ENCODE results near the gene SOCS7.

The SOCS7 gene

DNA sequence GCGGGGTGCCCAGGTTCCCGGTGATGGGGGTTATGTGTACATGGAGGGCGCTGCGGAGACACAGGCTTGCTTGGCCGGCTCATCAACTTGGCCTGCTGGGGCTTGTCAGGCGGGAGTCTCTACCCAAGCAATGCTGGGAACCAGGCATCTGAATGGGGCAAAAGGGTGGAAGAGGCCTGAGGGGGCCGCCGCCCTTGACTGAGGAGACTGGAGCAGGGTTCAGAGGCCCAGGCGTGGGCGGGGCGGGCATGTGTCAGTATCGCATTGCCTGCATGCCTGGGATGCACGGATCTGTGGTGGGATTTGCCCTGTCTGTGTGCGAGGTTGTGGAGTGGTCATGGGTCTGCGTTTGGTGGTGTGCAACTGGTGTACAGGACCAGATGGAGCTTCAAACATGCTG, 97.7 kb downstream of the SOCS7 start:
- Histone ChIP-seq H2AK5ac (ENCODE audit: low read length, severe bottlenecking) (peak overlapping the region; percentile 61), H3K18ac (ENCODE audit: low read depth in 1 of 2, low read length in 2 of 2) (peak overlapping the region; percentile 65 to 94), H3K4me1 (ENCODE audit: control insufficient read depth, insufficient read depth, low read depth, low read length) (peaks cover 57% of the 10 kb centered on the region), H3K4ac (ENCODE audit: low read depth in 1 of 2, low read length in 2 of 2) (peak overlapping the region; percentile 62 to 71), H3K79me1 (replicated peaks; ENCODE audit: low read length, poor library complexity, severe bottlenecking) (no peaks in the 10 kb centered on the region), H3K36me3 (ENCODE audit: control insufficient read depth in 1 of 2, insufficient read depth in 2 of 2, low read depth in 1 of 2, low read length in 2 of 2) (peaks cover 0 to 10% of the 10 kb centered on the region in 2 experiments), H3K27me3 (ENCODE audit: control insufficient read depth in 1 of 2, insufficient read depth in 1 of 2, low read length in 2 of 2) (no peaks in the 10 kb centered on the region), H3K9ac (ENCODE audit: low read length) (no peak overlapping the region), H3K23ac (ENCODE audit: low read length in 2 of 2) (peak overlapping the region in 1 of 2 experiments; percentile 77), H2BK120ac (ENCODE audit: low read depth, low read length) (peak overlapping the region; percentile 74), H3K4me3 (ENCODE audit: insufficient read depth in 1 of 2, low read depth in 1 of 2, low read length in 2 of 2) (no peak overlapping the region), H3K27ac (ENCODE audit: low read length, poor library complexity, severe bottlenecking) (peak overlapping the region; percentile 94), H3K14ac (ENCODE audit: low read length in 2 of 2) (peak overlapping the region in 1 of 2 experiments; percentile 29), H2BK5ac (ENCODE audit: low read depth, low read length, poor library complexity, severe bottlenecking) (peak overlapping the region; percentile 0), H4K8ac (ENCODE audit: low read length) (peak overlapping the region; percentile 70), H2AFZ (ENCODE audit: low read depth, low read length) (no peak overlapping the region), H2BK12ac (ENCODE audit: low read length in 2 of 2) (peak overlapping the region; percentile 60 to 69), H4K91ac (ENCODE audit: low read length) (peak overlapping the region; percentile 53), H2BK15ac (ENCODE audit: low read depth, poor library complexity, severe bottlenecking) (peak overlapping the region; percentile 71), H3K9me3 (ENCODE audit: control insufficient read depth, low read length) (no peaks in the 10 kb centered on the region), H3K4me2 (ENCODE audit: low read length, poor library complexity, severe bottlenecking) (no peak overlapping the region)
- 53% methylated on average over 15 of the region's 15 CpGs for WGBS
- DNase-seq, result peak; percentile 49

DNA sequence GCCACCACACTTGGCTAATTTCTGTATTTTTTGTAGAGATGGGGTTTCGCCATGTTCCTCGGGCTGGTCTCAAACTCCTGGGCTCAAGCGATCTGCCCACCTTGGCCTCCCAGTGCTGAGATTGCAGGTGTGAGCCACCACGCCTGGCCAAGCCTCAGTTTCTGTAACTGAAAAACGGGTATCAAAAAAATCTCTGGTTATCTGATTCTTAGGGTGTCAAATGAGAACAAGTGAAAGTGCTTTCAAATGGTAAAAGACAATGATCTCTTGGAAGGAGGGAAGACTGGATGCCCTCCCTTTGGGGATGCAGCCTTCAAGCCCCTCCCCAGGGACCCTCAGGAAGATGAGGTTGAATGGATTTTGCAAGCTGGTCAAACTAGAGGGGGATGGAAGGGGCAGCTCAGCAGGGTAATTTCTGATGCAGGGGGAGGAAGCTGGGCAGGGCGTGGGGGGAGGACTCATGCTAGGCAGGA, 98.9 kb downstream of the SOCS7 start:
- peak; percentile 72 for DNase-seq
- H2BK5ac ChIP-seq (ENCODE audit: low read depth, low read length, poor library complexity, severe bottlenecking), result peak overlapping the region; percentile 90
- 42% methylated on average over 5 of the region's 6 CpGs for WGBS

GRCh38 chr17:38451030-38451839, 99.6 kb downstream of the SOCS7 start:
- peak overlapping the region; percentile 94 for H3K27ac ChIP-seq (ENCODE audit: low read length, poor library complexity, severe bottlenecking)
- H3K27me3 ChIP-seq (ENCODE audit: control insufficient read depth in 1 of 2, insufficient read depth in 1 of 2, low read length in 2 of 2), result no peaks in the 10 kb centered on the region
- peak overlapping the region in 1 of 2 experiments; percentile 86 for H3K14ac ChIP-seq (ENCODE audit: low read length in 2 of 2)
- peak overlapping the region; percentile 60 for H3K4me2 ChIP-seq (ENCODE audit: low read length, poor library complexity, severe bottlenecking)
- H3K4me1 ChIP-seq (ENCODE audit: control insufficient read depth, insufficient read depth, low read depth, low read length), result peaks cover 72% of the 10 kb centered on the region
- H3K36me3 ChIP-seq (ENCODE audit: control insufficient read depth in 1 of 2, insufficient read depth in 2 of 2, low read depth in 1 of 2, low read length in 2 of 2), result peaks cover 0 to 6% of the 10 kb centered on the region in 2 experiments
- no peaks in the 10 kb centered on the region for H3K79me1 ChIP-seq (replicated peaks; ENCODE audit: low read length, poor library complexity, severe bottlenecking)
- peak overlapping the region in 1 of 2 experiments; percentile 94 for H3K23ac ChIP-seq (ENCODE audit: low read length in 2 of 2)
- peak overlapping the region; percentile 83 for H2BK5ac ChIP-seq (ENCODE audit: low read depth, low read length, poor library complexity, severe bottlenecking)
- peak overlapping the region; percentile 92 for H2AK5ac ChIP-seq (ENCODE audit: low read length, severe bottlenecking)
- H3K4ac ChIP-seq (ENCODE audit: low read depth in 1 of 2, low read length in 2 of 2), result peak overlapping the region; percentile 66 to 100
- H2BK12ac ChIP-seq (ENCODE audit: low read length in 2 of 2), result peak overlapping the region; percentile 70 to 98
- H3K4me3 ChIP-seq (ENCODE audit: insufficient read depth in 1 of 2, low read depth in 1 of 2, low read length in 2 of 2), result peak overlapping the region in 1 of 2 experiments; percentile 64
- H4K91ac ChIP-seq (ENCODE audit: low read length), result peak overlapping the region; percentile 93
- under 1% methylated on average over 6 of the region's 10 CpGs for WGBS
- no peak for DNase-seq
- no peaks in the 10 kb centered on the region for H3K9me3 ChIP-seq (ENCODE audit: control insufficient read depth, low read length)
- peak overlapping the region; percentile 94 for H4K8ac ChIP-seq (ENCODE audit: low read length)
- peak overlapping the region; percentile 93 to 100 for H3K18ac ChIP-seq (ENCODE audit: low read depth in 1 of 2, low read length in 2 of 2)
- no peak overlapping the region for H2AFZ ChIP-seq (ENCODE audit: low read depth, low read length)
- H2BK120ac ChIP-seq (ENCODE audit: low read depth, low read length), result peak overlapping the region; percentile 95
- peak overlapping the region; percentile 52 for H2BK15ac ChIP-seq (ENCODE audit: low read depth, poor library complexity, severe bottlenecking)
- H3K9ac ChIP-seq (ENCODE audit: low read length), result peak overlapping the region; percentile 41

More for the DNA sequence above, 98.9 kb downstream of the SOCS7 start:
- Histone ChIP-seq H2BK15ac (ENCODE audit: low read depth, poor library complexity, severe bottlenecking) (peak overlapping the region; percentile 52), H3K4me1 (ENCODE audit: control insufficient read depth, insufficient read depth, low read depth, low read length) (peaks cover 65% of the 10 kb centered on the region), H3K14ac (ENCODE audit: low read length in 2 of 2) (no peak overlapping the region), H3K4ac (ENCODE audit: low read depth in 1 of 2, low read length in 2 of 2) (peak overlapping the region; percentile 20 to 100), H3K18ac (ENCODE audit: low read depth in 1 of 2, low read length in 2 of 2) (peak overlapping the region; percentile 23 to 100), H2BK120ac (ENCODE audit: low read depth, low read length) (peak overlapping the region; percentile 95), H2AK5ac (ENCODE audit: low read length, severe bottlenecking) (peak overlapping the region; percentile 72), H3K36me3 (ENCODE audit: control insufficient read depth in 1 of 2, insufficient read depth in 2 of 2, low read depth in 1 of 2, low read length in 2 of 2) (peaks cover 0 to 6% of the 10 kb centered on the region in 2 experiments), H3K23ac (ENCODE audit: low read length in 2 of 2) (peak overlapping the region in 1 of 2 experiments; percentile 77), H3K9ac (ENCODE audit: low read length) (no peak overlapping the region), H4K8ac (ENCODE audit: low read length) (peak overlapping the region; percentile 94), H3K79me1 (replicated peaks; ENCODE audit: low read length, poor library complexity, severe bottlenecking) (no peaks in the 10 kb centered on the region), H2AFZ (ENCODE audit: low read depth, low read length) (no peak overlapping the region), H4K91ac (ENCODE audit: low read length) (peak overlapping the region; percentile 57), H3K27me3 (ENCODE audit: control insufficient read depth in 1 of 2, insufficient read depth in 1 of 2, low read length in 2 of 2) (no peaks in the 10 kb centered on the region), H3K4me3 (ENCODE audit: insufficient read depth in 1 of 2, low read depth in 1 of 2, low read length in 2 of 2) (no peak overlapping the region), H3K4me2 (ENCODE audit: low read length, poor library complexity, severe bottlenecking) (peak overlapping the region; percentile 60), H3K9me3 (ENCODE audit: control insufficient read depth, low read length) (no peaks in the 10 kb centered on the region), H2BK12ac (ENCODE audit: low read length in 2 of 2) (peak overlapping the region in 1 of 2 experiments; percentile 38), H3K27ac (ENCODE audit: low read length, poor library complexity, severe bottlenecking) (peak overlapping the region; percentile 94)
